GM19023 (cell line): Measurements from ENCODE around the gene SBF2.

Experiments
- ATAC-seq: cut with Tn5 transposase; IDR thresholded peaks from one replicate; pipeline ENCODE4 v1.9.1; 2021; ENCODE audit warnings: mild to moderate bottlenecking, moderate library complexity; ENCODE audit not compliant: unreplicated experiment

SBF2 gene

DNA sequence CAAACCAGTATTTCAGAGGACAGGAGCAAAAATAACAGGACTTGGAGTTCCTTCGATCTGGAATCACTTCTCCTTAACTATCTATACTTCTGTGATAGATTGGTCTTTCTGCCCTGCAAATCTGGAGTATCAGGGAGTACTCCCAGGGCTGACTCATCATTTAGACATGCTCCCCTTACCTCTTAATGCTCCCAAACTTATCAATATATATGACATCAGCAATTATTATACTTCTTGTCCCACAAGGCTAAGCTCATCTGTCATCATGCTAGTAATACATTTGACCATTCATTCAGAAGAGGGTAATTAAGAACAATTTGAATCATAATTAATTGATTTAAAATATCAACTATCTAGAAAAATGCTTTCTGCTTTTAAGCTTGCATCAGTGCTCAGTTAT is 466.3 kb downstream of the SBF2 start:
- no peak for ATAC-seq

DNA sequence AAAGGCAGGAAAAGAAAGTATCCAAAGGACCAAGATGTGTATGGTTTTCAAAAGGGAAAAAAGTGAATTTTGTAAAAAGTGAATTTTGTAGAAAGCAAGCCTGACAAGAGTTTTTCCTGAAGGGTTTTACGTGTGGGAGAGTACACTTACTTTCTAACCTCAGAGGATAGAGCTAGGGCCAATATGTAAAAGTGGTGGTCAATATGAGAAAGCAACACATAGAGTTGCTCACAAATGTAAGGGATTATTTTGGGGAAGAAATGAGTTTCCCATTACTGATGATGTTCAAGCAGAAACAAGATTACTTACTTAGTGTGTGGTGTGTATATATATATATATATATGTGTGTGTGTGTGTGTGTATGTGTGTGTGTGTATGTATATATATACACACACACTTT is 467.6 kb downstream of the SBF2 start:
- no peak for ATAC-seq

DNA sequence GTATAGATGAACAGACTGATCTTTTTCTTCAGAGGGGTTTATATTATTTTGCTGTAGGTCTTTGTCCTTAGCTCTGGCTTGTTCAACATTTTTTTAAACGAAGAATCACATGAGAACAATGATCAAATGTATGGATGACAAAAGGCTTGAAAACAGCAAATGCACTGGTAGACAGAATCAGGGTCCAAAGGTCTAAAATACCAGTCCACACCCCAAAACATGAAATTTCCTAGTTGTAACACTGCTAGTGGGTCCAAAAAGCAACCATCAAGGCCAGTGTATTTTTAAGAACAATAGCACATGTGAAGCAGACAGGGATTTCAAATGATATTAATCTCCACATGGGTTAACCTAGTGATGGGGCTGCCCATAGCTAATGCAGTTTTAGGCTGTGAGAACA is 468.1 kb downstream of the SBF2 start:
- no peak for ATAC-seq

DNA sequence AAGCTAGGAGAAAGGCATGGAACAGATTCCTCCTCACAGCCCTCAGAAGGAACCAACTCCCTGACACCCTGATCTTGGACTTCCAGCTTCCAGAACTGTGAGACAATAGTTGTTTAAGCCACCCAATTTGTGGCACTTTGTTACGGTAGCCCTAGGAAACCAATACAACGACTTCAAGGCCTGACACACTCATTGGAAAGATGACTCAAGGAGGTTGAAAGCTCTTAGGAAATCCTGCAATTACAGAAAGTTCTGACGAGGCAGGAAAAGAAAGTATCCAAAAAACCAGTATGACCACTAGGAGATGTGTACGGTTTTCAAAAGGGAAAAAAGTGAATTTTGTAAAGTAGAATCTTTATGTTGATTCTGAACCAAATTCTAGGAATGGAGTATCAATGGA is 468.7 kb downstream of the SBF2 start:
- ATAC-seq = no peak

DNA sequence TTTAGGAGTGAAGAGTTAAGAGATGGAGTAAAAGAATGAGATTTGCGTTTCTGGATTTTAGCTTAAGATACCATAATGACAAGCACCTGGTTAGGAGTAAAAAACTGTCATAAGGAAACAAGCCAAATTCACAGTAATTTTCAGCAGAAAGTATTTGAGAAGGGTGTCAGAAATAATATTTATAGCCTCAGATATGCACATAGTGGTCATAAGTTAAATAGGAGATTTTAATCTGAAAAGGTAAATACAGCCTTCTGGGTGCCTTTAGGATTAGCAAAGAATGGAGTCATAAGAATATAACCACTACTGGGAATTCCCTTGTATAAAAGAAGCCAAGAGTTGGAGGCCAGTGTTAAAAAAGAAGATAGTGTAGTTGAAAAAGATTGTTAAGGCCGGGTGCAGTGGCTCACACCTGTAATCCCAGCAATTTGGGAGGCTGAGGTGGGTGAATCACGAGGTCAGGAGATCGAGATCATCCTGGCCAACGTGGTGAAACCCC is 470.1 kb downstream of the SBF2 start:
- no peak for ATAC-seq

DNA sequence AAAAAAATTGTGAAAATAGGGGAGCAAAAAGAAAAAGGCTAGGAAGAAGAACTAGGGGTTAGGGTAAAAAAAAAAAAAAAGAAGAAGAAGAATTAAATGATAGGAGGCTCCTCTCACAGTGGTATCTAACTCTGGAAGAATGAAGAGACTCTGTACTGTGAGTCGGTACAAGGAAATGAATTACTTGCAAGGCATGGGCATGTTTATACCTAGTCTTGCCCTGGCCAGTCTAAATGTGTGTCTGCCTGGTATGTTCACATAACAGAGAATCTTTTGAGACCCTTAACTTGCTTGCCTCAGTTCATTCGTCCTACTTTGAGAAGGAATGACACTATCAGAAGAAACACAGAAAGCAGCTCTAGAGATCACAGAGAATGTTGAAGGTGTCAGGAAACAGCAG is 470.6 kb downstream of the SBF2 start:
- ATAC-seq = no peak

DNA sequence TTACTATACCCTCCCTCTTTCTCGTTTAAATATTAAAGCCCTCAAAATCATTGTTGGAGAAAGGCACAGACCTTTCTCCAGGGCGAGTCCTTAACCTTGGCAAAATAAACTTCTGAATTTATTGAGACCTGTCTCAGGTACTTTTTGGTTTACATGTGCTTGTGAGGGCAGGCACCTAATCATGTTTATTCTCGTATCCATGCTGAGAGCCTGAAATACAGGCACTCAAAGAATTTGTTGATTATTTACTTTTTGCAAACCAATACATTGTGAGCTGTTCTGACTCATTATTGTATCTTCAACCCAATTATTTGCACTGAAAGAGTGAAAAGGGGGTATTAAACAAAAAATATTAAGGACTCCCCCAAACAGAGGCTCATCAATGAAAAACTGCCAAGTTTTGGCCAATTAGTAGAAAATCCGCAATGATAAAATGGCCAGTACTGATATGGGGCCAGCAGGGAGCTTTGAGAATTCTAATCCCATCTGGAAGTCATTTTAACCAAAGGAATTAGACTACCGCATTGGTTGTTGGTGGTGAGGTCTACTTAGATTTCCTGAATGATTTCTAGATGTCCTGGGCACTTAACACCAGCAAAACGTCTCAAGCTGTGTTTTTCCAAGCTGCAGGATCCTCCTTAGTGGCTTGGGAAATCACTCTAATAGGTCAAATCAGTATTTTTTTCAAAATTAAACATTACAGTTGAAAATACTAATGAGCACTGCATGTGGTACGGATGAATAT is 472.8 kb downstream of the SBF2 start:
- no peak for ATAC-seq

DNA sequence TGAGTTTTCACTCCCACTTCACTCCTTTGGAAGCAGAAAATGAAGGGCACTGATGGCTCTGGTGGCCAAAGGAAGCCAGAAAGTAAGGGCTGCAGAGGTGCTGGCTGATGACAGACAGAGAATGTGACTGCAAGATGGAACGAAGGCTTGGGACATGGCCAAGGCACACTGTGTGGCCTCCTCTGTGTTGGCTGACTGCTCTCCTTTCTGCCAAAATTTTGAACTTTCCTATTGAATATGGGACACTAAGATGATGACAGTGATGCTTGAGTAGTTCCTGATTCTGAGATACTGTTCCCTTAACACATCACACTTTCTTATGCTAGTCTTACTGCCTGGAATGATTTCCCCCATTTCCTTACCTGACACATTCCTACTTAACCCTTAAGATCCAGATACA is 473.8 kb downstream of the SBF2 start:
- no peak for ATAC-seq

DNA sequence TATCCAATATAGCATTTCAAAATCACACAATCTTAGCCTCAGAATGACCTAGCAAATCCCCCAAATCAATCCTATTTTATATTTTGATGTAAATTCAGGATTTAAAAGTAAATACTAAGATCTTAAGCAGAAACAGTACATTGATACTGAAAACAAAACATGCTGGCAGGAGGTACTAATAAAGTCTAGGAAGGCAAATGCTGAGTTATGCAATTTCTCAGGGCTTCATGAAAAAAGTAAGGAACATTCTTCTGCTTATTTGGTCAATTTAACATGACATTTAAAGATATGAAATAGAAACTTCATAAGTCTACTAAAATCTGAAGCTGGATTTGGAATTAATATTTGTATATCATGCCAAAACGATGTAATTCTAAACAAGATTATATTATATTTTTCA is 476.8 kb downstream of the SBF2 start:
- ATAC-seq = no peak

DNA sequence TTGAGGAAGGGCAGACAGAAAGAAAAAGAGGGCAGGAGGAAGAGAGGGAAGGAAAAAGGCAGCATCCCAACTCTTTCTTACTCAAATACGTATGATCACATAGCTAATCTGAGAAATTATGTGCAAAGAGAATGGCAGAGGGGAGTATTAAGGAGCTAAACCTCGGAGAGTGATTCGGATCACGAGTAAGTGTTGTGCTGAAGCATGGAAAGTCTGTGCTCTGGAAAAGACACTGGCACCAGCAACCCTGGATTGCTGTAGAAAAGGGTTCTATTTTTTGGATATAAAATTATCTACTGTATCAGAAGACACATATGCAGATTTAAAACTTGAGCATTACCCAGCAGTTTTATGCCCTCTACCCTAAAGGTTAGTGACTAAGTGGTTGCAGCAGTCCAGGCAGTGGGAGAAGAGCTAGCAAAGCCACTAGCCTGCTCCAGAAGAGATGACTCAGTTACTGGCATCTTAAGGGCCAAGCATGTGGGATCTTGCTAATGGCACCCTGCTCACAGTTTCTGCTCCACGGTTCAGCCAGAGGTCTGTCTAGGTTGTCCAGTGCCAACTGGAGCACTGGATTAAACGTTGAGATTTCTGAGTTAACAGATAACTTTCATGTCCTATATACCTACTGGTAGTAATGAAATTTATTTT is 478.4 kb downstream of the SBF2 start:
- no peak for ATAC-seq

DNA sequence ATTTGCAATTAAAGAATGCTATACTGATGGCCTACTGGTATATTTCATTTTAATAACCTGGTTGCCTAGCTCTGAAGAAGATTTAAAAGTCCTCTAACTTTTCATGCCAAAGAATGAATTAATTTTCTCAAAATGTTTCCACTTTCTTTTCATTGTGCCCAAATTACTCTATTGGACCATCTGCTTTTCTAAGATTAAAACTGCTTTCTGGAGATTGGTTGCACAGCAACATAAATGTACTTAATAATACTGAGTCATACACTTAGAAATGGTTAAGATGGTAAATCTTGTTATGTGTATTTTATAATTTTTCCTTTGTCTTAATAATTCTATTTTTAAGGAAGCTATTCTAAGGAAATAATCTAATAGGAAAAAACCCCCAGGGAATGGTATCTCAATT is 479.9 kb downstream of the SBF2 start:
- no peak for ATAC-seq

DNA sequence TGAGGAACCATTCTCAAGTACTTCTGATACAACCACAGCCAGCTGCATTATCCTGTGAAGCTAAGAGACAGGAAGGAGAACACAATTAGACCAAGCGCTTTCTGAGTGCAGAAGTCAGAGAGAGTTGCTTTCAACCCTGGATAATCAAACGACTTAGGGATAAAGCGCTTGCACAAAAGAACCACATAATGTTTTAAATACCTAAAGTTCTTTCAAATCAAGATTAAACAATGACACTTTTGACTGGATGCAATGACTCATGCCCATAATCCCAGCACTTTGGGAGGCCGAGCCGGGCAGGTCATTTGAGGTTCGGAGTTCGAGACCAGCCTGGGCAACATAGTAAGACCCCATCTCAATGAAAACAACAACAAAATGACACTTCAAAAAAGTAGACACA is 485.1 kb downstream of the SBF2 start:
- ATAC-seq = no peak

DNA sequence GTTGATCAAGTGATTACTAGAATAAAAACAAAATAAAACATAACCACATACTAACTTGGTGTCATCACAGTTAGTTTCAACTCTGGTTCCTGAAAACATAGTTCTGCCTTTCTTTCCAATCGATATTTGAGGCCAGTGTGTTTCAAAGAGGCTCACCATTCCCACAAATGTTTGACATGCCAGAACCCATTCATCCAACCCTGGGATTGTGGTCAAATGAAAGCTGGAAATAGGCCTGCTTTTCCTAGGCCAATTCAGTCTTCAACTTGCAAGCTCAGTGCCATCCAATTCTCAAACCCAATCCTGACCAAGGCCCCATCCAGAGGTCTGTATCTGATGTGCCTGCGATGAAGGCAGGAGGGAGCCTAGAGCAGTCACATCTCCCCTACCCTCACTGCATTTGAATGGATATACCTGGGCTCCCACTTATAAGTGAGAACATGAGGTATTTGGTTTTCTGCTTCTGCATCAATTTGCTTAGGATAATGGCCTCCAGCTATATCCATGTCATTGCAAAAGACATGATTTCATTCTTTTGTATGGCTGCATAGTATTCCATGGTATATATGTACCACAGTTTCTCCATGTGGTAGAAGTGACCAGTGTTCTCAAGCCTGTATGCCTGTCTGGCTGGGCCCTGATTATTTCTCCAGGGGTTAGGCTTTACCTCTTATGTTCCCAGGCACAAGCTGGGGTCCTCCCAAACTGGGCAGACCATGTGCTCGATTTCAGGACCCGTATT is 486.9 kb downstream of the SBF2 start:
- ATAC-seq = no peak

DNA sequence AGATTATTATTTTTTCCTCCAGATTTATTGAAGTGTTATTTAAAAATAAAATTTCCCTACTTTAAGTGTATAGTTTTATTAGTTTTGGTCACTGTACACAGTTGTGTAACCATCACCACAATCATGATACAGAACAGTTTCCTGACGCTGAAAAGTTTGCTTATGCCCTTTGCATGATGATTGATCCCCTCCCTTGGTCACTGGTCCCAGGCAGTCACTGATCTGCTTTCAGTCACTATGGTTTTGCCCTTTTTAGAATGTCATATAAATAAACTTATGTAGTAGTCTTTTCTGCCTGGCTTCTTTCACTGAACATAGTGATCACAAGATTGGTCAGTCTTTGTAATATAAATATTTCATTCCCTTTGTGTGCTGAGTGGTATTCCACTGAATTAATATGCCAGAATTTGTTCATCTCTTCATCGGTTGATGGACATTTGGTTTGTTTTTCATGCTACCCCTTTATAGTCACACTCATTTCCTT is 489.6 kb downstream of the SBF2 start:
- no peak for ATAC-seq

DNA sequence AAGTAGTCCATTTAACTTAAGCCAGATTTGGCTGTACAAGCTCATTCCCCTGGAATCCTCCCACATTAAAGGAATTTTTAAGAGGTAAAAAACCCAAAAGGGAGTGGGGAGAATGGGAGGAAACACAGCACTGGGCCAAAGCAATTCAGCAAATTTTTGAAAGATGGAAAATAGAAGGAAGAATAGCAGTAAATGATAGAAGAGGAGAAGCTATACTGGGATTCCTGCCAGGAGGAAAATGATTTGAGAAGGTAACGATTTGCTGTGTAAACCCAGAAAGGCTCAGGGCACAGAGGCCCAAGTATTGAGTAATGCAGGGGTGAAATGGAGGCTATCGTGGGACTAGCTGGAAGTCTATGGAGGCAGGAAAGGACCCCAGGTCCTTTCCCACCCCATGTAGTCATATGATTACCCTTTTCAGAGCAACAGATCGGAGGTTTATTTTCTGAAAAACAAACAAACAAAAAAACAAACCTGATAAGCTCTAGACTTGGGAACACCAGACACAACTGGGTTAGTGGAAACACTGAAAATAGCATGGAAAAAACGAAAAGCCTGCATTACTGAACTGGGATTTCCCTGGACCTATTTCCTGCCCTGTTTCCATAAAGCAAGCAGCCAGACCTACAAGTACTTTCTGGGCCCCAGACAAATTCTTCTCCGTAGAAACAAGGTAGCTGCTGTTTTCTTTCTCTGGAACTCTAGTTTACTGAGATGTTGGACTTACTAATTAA is 490.2 kb downstream of the SBF2 start:
- ATAC-seq = no peak

DNA sequence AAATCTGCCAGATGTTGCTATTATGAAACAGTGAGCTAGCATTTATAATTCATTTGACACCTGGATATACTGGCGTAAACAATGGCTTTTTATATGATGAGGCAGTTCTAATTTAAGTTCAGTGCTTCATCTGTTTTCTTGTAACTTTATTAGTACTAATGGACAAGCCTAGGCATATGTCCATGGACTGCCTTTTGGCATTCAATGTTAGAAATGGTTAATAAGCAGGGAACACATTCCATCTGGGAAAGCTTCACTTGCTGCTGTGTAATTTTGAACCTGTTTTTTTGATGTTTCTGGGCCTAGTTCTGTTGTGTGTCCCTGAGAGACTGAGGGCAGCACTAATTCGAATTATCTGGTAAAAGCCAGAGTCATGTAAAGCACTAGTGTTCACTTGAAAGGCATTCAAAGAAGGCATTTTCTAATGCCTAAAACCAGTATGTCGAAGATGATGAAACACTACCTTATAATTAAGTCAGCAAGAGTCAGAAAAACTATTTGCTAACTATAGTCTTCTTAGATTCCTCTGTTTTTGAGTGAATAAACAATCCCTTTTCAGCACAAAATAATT is 491.6 kb downstream of the SBF2 start:
- no peak for ATAC-seq

DNA sequence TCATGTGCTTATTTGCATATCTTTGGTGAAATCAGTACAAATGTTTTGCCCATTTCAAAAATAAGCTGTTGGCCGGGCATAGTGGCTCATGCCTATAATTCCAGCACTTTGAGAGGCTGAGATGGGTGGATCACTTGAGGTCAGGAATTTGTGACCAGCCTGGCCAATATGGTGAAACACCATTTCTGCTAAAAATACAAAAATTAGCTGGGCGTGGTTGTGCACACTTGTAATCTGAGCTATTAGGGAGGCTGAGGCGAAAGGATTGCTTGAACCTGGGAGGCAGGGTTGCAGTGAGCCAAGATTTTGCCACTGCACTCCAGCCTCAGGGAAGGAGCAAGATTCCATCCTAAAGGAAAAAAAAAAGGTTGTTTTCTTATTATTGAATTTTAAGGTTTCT is 494.1 kb downstream of the SBF2 start:
- no peak for ATAC-seq

DNA sequence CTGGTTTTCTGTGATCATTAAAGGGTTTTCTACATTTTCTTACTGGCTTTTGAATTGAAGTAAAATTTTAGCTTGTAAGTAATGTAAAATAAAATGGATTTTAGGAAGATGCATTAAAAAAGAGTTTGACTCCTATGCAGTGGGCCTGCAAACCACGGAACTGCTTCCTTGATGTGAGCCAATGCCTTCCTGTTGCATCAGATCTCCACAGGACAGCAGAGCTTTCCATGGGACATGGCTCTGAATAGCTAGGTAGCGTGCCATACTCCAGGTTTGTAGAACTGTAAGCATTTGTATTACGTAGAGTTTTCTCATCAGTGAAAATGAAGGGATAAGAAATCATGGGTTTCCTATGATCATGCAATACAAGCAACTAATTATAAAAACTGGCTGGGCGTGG is 496.7 kb downstream of the SBF2 start:
- no peak for ATAC-seq

DNA sequence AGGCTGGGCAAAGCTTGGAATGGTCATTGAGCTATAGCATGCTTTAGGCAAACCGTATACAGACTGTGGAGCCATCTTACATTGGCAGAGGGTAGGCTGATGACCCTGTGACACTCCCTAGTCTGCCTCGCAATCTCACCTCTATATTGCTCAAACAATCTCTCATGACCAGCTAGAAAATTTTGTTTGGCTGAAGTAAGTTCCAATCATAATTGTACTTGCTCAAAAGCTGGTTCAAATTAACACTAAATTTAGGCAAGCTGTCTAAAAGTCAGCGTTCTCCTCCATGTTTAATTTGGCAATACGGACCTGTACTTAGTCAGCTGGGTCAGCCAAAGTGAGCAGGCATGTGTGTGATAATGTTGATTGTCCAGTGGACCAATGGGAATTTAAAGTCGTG is 497.2 kb downstream of the SBF2 start:
- no peak for ATAC-seq

DNA sequence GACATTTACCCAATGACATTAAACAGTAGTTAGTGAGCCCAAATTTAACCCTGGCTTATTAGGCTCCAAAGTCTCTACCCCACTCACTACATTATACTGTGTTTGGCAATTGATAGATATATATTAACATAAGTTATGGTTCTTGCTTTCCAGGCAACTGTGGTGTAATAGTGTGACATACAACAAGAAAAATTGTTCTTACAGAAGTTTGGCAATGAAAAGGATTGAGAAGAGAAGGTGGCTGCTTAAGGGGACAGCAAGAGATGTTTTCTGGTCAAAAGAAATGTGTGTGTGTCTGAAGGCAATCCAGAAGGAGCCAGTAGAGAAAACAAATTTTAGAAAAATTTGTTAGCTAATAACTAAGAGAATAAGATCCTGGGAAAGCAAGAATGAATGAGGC is 497.8 kb downstream of the SBF2 start:
- no peak for ATAC-seq

DNA sequence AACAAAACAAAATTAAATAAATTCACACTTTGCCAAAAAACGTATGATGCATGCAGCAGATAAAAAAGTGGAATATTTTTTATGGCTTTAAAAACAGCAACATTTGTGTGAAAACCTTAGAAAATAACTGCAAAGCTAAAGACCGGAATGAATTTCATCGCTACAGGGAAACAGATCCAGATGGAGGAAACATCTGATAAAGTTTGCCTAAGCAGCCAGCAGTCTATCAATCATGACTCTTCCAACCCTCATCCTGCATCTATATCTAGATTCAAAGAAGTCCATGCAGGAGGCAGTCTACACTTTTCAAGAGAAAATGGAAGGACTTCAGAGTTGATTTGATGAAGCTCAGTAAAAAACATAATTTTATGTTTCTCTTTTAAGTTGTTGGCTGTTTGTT is 503.3 kb downstream of the SBF2 start:
- ATAC-seq = no peak
